Endodermal cell (in vitro differentiated cells): ENCODE data around the gene MAN2B1. TPM values are rescaled to one million over a fixed set of nuclear protein-coding genes. Genes with fewer than 3 reads are reported as not detected.
"Not testable (repeated sequence)": the region's sequence is repeated elsewhere in the genome, so short reads cannot be mapped to it uniquely, and the experiment has no call there.

Source experiments
- DNase-seq: peaks from one replicate; pipeline ENCODE4 v3.0.0-alpha.2; 2017
- H3K27ac ChIP-seq: 2 replicates; pipeline ENCODE4 v1.5.1; 2013; ENCODE audit warnings: mild to moderate bottlenecking, low read depth, low read length, moderate library complexity
- H3K27me3 ChIP-seq: 2 replicates; pipeline ENCODE4 v1.6.1; 2013; ENCODE audit warnings: mild to moderate bottlenecking, low read length, moderate library complexity; ENCODE audit not compliant: insufficient read depth, control insufficient read depth, poor library complexity, severe bottlenecking
- H3K36me3 ChIP-seq: 2 replicates; pipeline ENCODE4 v1.7.0; 2013; ENCODE audit warnings: mild to moderate bottlenecking, low read length, moderate library complexity; ENCODE audit not compliant: control insufficient read depth, insufficient read depth
- H3K4me1 ChIP-seq: one replicate; pipeline ENCODE4 v1.7.0; 2013; ENCODE audit warnings: low read length; ENCODE audit not compliant: control insufficient read depth, insufficient read depth
- H3K4me3 ChIP-seq: 2 replicates; pipeline ENCODE4 v1.5.1; 2013; ENCODE audit warnings: mild to moderate bottlenecking, low read length, moderate library complexity
- H3K9ac ChIP-seq: 2 replicates; pipeline ENCODE4 v1.6.1; 2013; ENCODE audit warnings: mild to moderate bottlenecking, low read length, moderate library complexity; ENCODE audit not compliant: poor library complexity, severe bottlenecking; ENCODE audit errors: extremely low read depth
- H3K9me3 ChIP-seq: 2 replicates; pipeline ENCODE4 v1.6.1; 2013; ENCODE audit warnings: mild to moderate bottlenecking, low read length, moderate library complexity; ENCODE audit not compliant: control insufficient read depth
- H3K27ac Mint-ChIP-seq: 2 replicates; pipeline ENCODE4 v1.8.0; 2020; ENCODE audit warnings: mixed read lengths
- H3K27me3 Mint-ChIP-seq: 2 replicates; pipeline ENCODE4 v1.8.0; 2021; ENCODE audit warnings: mild to moderate bottlenecking, mixed read lengths; ENCODE audit not compliant: insufficient read depth
- H3K36me3 Mint-ChIP-seq: 2 replicates; pipeline ENCODE4 v1.8.0; 2020; ENCODE audit warnings: low read depth, mixed read lengths
- H3K4me1 Mint-ChIP-seq: 2 replicates; pipeline ENCODE4 v1.8.0; 2020; ENCODE audit warnings: mixed read lengths
- H3K4me3 Mint-ChIP-seq: 2 replicates; pipeline ENCODE4 v1.8.0; 2020; ENCODE audit warnings: mild to moderate bottlenecking, moderate library complexity, mixed read lengths
- H3K9me3 Mint-ChIP-seq: 2 replicates; pipeline ENCODE4 v1.8.0; 2020; ENCODE audit warnings: mild to moderate bottlenecking, mixed read lengths
- WGBS, 2 experiments: methylation state at CpG; one replicate each; pipeline versions ENCODE4 v1.1.5 to v1.1.7; 2013; ENCODE audit warnings: missing lambda C conversion rate in 2 of 2, mixed read lengths in 1 of 2; ENCODE audit not compliant: insufficient coverage in 1 of 2, insufficient read length in 1 of 2; 5-methylcytosine and 5-hydroxymethylcytosine counted together
- total RNA-seq, 2 donors: library from RNA; stranded (reverse); fragmentation: NEBNext Ultra II Directional in 1 of 2; extraction: Animal tissue kit (Norgen Biotek cat#: 25700) in 1 of 2; gene quantifications; 2 replicates in 1 of 2; 3 replicates in 1 of 2; pipeline ENCODE4 v1.2.1, GENCODE V29; 2021
- TF ChIP-seq, protein P1 (sequence below): fragments of 200-600 bp; sonication (generic); conservative IDR thresholded peaks from 2 replicates; pipeline ENCODE4 v1.5.0; 2021; ENCODE audit warnings: antibody characterized with exemption, mild to moderate bottlenecking

Gene MAN2B1
- total RNA-seq, 2 donors from 2014 or later: 101 to 113 TPM

DNA sequence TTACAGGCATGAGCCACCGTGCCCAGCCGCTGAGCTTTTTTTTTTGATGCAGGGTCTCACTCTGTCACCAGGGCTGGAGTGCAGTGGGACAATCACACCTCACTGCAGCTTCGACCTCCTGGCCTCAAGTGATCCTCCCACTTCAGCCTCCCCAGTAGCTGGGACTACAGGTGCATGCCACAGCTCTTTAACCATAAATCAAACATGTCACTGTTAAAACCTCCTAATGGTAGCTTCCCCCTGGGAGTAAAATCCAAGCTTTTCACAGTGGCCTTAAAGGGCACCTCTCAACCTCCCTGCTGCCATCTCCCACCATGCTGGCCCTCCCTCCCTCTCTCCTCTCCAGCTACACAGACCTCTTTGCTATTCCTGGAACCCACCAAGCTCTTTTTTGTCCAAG lies 19.3 kb upstream of the MAN2B1 start:
- Mint-ChIP-seq H3K27me3 (no peaks in the 10 kb centered on the region), H3K4me3 (no peak overlapping the region), H3K36me3 (peaks cover 7% of the 10 kb centered on the region), H3K27ac (no peak overlapping the region), H3K9me3 (no peaks in the 10 kb centered on the region), H3K4me1 (peaks cover 3% of the 10 kb centered on the region)
- H3K4me1 ChIP-seq: no peaks in the 10 kb centered on the region
- no peaks in the 10 kb centered on the region for H3K27me3 ChIP-seq
- no peak overlapping the region for H3K27ac ChIP-seq
- no peak for DNase-seq
- WGBS, 2 experiments: 84 to 96% methylated on average over 3 of the region's 3 CpGs
- H3K9ac ChIP-seq: no peak overlapping the region
- no peak overlapping the region for H3K4me3 ChIP-seq
- no peaks in the 10 kb centered on the region for H3K9me3 ChIP-seq
- no peaks in the 10 kb centered on the region for H3K36me3 ChIP-seq
- TF ChIP-seq, protein P1, sequence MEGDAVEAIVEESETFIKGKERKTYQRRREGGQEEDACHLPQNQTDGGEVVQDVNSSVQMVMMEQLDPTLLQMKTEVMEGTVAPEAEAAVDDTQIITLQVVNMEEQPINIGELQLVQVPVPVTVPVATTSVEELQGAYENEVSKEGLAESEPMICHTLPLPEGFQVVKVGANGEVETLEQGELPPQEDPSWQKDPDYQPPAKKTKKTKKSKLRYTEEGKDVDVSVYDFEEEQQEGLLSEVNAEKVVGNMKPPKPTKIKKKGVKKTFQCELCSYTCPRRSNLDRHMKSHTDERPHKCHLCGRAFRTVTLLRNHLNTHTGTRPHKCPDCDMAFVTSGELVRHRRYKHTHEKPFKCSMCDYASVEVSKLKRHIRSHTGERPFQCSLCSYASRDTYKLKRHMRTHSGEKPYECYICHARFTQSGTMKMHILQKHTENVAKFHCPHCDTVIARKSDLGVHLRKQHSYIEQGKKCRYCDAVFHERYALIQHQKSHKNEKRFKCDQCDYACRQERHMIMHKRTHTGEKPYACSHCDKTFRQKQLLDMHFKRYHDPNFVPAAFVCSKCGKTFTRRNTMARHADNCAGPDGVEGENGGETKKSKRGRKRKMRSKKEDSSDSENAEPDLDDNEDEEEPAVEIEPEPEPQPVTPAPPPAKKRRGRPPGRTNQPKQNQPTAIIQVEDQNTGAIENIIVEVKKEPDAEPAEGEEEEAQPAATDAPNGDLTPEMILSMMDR: no peak

DNA sequence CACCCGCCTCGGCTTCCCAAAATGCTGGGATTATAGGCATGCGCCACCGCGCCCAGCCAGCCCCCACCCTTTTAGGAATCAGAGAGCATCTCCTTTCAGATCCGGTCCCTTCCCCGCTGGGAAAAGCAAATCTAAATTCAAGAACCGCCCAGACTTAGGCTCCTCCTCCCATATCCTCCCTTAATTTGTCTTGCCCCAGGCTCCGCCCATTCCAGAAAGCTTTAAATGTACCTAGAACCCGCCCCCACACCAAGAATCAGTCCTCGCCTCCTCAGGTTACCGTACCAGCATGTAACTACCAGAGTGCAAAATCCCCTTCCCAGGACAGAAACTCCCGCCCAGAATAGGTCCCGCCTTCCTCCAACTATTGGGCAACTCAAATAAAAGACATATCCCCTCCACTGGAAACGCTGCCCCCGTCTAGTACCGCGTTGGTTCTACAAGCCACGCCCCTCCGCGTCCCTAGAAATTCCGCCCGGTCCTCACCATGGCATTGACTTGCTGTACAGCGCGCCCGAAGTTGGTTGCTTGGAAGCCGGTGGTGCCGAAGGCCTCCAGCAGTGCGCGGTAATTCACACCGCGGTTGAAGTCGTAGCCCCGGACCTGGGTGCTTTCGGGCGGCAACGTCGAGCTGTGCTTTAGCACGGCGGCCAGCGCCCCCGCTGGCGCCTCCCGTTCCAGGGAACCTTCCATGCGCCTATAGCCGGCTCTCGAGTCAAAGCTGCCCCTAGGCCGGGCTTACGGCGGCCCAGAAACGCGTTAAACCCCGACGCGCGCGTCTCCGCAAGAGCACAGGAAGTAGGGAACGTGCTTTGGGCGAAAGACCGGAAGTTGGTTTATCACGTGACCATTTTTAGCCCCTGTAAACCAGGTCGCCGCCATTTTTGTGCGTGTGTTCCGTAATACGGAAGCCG lies 14.8 kb upstream of the MAN2B1 start, which contains the start of gene DHPS:
Gene DHPS, minus strand, starts transcription at position 807 of the 914 bp plus-strand sequence. Its CDS starts 114 bp downstream, at position 693.
- DNase-seq: peak; percentile 98
- Mint-ChIP-seq H3K36me3 (peaks cover 34% of the 10 kb centered on the region), H3K27ac (peak within 1 kb of the TSS; percentile 98), H3K27me3 (no peaks in the 10 kb centered on the region), H3K9me3 (no peaks in the 10 kb centered on the region), H3K4me3 (peak within 1 kb of the TSS; percentile 96), H3K4me1 (peaks cover 4% of the 10 kb centered on the region)
- peak within 1 kb of the TSS; percentile 100 for H3K9ac ChIP-seq
- H3K27ac ChIP-seq: peak within 1 kb of the TSS; percentile 99
- H3K36me3 ChIP-seq: peaks cover 36% of the 10 kb centered on the region
- TF ChIP-seq, protein P1: no peak
- WGBS, 2 experiments: 0% methylated on average over 33 to 68 of the region's 68 CpGs
- H3K4me3 ChIP-seq: peak within 1 kb of the TSS; percentile 95
- no peaks in the 10 kb centered on the region for H3K27me3 ChIP-seq
- no peaks in the 10 kb centered on the region for H3K4me1 ChIP-seq
- H3K9me3 ChIP-seq: no peaks in the 10 kb centered on the region

DNA sequence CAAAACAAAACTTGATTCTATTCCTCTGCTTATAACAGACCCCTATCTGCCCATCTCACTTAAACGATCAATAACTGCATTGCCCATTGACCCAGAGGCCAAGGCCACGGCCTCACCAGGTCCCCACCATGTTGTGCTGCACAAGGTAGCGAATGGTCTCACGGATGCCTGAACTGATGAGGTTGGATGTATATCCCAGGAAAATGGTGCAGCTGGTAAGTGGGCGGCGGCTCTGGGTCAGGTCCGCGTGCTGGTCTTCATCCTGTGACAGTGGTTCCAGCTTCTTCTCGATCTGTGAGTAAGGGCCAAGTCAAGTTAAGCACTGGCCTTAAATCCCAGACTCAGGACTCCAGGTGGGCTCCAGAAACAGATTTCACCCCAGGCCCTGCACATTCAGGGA lies 13.5 kb upstream of the MAN2B1 start:
- Histone ChIP-seq H3K36me3 (peaks cover 48% of the 10 kb centered on the region), H3K27me3 (no peaks in the 10 kb centered on the region), H3K4me1 (no peaks in the 10 kb centered on the region), H3K27ac (no peak overlapping the region), H3K9ac (no peak overlapping the region), H3K9me3 (no peaks in the 10 kb centered on the region), H3K4me3 (no peak overlapping the region)
- WGBS, 2 experiments: 97 to 98% methylated on average over 8 to 9 of the region's 9 CpGs
- TF ChIP-seq, protein P1: no peak
- Mint-ChIP-seq H3K27ac (no peak overlapping the region), H3K36me3 (peaks cover 46% of the 10 kb centered on the region), H3K9me3 (no peaks in the 10 kb centered on the region), H3K4me3 (peak overlapping the region; percentile 96), H3K4me1 (peaks cover 4% of the 10 kb centered on the region), H3K27me3 (no peaks in the 10 kb centered on the region)
- DNase-seq: no peak

- not testable (repeated sequence) for DNase-seq, H3K9ac ChIP-seq, H3K27ac ChIP-seq, H3K27ac Mint-ChIP-seq, H3K4me3 ChIP-seq, H3K4me1 ChIP-seq, H3K4me3 Mint-ChIP-seq, H3K27me3 Mint-ChIP-seq, H3K4me1 Mint-ChIP-seq, H3K27me3 ChIP-seq, H3K9me3 Mint-ChIP-seq, H3K9me3 ChIP-seq
- H3K36me3 ChIP-seq: peaks cover 65% of the 10 kb centered on the region
- WGBS, 2 experiments: 91 to 97% methylated on average over 4 to 5 of the region's 5 CpGs
- peaks cover 62% of the 10 kb centered on the region for H3K36me3 Mint-ChIP-seq
These were observed 11.5 kb upstream of the MAN2B1 start for GRCh38 chr19:12678039-12678438.
